GM21390 (cell line): Measurements from ENCODE around the gene NDUFA3.

Experiments
- ATAC-seq: cut with Tn5 transposase; IDR thresholded peaks from one replicate; pipeline ENCODE4 v1.9.1; 2021; ENCODE audit not compliant: unreplicated experiment

The NDUFA3 gene

GRCh38 chr19:54137699-54138488, 35.2 kb downstream of the NDUFA3 start, which contains the start of gene CNOT3:
Gene CNOT3, plus strand, starts transcription at chr19:54137762. Its CDS starts 5,217 bp downstream, at chr19:54142979.
- no peak for ATAC-seq

GRCh38 chr19:54138489-54139256, 36.0 kb downstream of the NDUFA3 start:
- no peak for ATAC-seq

GRCh38 chr19:54141356-54141755, 38.7 kb downstream of the NDUFA3 start:
- no peak for ATAC-seq

- no peak for ATAC-seq
Measured at GRCh38 chr19:54142166-54142780, 39.6 kb downstream of the NDUFA3 start.

GRCh38 chr19:54145541-54146158, 43.0 kb downstream of the NDUFA3 start:
- ATAC-seq = no peak

GRCh38 chr19:54147676-54148075, 45.0 kb downstream of the NDUFA3 start:
- ATAC-seq = no peak

- ATAC-seq = no peak
Measured at GRCh38 chr19:54148158-54148557, 45.5 kb downstream of the NDUFA3 start.

GRCh38 chr19:54149021-54149812, 46.6 kb downstream of the NDUFA3 start:
- ATAC-seq = no peak

- no peak for ATAC-seq
Measured at GRCh38 chr19:54151362-54152035, 48.8 kb downstream of the NDUFA3 start.

- ATAC-seq = no peak
Measured at GRCh38 chr19:54152267-54152666, 49.6 kb downstream of the NDUFA3 start.

- ATAC-seq = no peak
Measured at GRCh38 chr19:54152878-54153524, 50.3 kb downstream of the NDUFA3 start.

- ATAC-seq = no peak
Measured at GRCh38 chr19:54153731-54154326, 51.2 kb downstream of the NDUFA3 start.

GRCh38 chr19:54154603-54155345, 52.1 kb downstream of the NDUFA3 start:
- no peak for ATAC-seq

GRCh38 chr19:54155694-54156093, 53.0 kb downstream of the NDUFA3 start:
- ATAC-seq = no peak

- ATAC-seq = no peak
Measured at GRCh38 chr19:54156490-54156889, 53.8 kb downstream of the NDUFA3 start.

- ATAC-seq = no peak
Measured at GRCh38 chr19:54156953-54157352, 54.3 kb downstream of the NDUFA3 start.
